Mucosa of gallbladder (tissue), 1 donor: ENCODE measurements around the gene PDGFA. TPM values are rescaled to one million over a fixed set of nuclear protein-coding genes. Genes with fewer than 3 reads are reported as not detected.

Experiments
- DNase-seq: peaks from one replicate; pipeline ENCODE4 v3.0.0-alpha.2; 2020; ENCODE audit warnings: low spot score
- total RNA-seq: library from RNA; stranded (reverse); gene quantifications from one replicate; pipeline ENCODE4 v1.2.1, GENCODE V29; 2021
- donor health status: DM: no; HTN: no; CAD: no.

Gene PDGFA
- total RNA-seq, 1 donor from 2014 or later: 51.2 TPM

DNA sequence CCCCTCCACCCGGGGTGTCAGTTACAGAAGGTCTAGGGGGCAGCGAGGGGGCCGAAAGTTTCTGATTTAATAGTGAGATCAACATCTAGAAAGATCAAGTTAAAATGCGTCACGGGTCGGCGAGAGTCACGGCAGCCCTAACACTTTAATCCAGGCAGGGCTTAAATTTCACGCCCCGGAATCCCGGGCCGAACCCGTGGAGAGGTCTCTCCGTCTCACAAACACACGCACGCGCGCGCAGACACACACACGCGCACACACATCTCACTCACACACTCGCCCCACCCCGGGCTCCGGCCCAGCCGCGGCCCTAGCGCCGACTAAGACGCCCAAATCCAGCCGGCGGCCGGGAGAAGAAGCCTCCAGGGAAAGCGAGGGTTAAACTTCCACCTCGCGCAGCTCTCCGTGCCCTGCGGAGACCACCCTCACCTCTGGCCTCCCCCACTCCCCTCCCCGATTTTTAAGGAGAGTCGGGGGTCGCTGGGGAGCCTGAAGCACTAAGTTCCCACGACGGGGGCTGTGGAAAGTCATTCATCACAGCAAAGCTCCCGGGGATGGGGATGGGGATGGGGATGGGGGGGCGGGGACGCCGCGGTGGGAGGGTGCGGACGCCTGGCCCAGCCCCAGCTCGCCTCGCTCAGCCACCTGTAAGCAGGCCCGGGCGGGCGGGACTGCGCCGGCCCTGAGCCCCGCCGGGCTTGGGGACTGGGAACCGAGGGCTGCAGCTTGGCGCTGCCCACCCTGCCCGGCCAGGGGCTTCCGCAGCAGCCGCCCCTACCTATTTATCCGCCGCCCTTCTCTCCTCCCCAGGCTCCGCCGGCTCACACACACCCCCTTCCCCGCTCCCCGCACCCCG is 1.6 kb downstream of the PDGFA start:
- peak; percentile 58 for DNase-seq

DNA sequence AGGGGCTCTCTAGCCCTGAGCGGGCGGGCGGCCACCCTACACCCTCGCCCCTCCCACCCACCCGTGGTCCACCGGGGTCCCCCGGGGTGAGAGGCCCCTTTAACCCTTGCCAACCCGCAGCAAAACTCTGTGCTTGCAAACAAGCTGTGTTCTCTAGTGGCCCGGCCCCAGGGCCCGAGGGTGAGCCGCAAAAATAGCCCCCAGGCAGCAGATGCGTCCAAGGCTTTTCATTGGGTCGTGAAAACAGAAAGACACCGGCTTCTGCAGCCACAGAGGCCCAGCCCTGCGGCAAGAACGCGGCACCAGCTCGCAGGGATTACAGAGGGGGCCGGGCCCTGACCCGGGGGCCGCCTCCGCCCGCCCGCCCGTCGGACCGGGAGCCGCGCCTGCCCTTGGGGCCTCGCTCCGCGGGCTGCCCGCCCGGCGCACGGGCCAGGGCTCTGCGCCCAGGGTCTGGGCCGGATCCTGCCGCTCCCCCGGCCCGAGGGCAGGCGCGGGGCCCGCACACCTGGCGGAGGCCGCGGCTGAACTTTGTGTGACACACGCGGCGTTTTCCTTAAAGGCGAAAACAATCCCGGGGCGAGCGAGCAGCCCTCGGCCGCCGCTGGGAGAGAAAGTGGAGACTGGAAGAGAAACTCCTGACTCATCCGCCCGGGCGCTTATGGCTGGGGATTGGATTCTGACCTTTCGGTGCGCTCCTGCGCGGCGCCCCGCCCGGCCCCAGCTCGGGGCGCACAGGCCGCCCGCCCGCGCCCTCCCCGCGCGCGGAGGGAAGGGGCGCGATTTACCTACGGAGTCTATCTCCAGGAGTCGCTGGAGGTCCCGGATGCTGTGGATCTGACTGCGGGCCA is 2.8 kb downstream of the PDGFA start:
- DNase-seq: peak; percentile 53

DNA sequence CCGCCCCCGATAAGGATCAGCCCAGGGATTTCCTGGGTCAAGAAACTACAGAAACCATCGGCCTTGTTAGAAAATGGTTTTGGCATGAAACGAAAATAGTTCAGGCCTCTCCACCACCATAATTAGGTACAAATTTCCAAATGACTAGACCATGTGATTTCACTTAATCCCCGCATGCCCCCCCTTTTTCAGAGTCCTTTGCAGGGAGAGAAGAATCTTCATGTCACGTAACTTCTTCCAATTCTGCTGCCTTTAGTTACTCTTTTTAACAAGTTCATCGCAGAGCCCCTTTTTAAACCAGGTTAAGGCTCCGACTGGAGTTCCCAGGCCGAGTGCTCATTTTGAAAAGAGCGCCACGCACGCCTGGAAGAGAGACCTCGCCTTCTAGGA is 3.4 kb downstream of the PDGFA start:
- DNase-seq: no peak

DNA sequence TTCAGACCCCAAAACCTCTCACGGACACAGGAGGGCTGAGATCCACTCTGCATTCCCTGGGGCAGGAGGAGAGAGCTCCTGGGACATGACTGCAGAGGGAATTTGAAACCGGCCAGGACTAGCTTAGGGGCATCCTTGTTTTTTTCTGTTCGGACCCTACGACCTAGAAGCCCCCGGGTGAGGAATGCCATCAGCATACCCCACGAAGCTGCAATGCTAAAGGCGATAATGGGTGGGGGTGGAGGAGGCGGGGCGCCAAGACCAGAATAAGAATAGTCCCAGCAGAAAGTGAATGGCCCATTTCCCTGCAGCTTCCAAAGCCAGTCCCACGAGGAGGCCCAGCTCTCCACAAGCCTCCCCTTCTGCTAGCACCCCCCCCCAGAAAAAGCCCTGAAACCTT is 4.0 kb downstream of the PDGFA start:
- no peak for DNase-seq

DNA sequence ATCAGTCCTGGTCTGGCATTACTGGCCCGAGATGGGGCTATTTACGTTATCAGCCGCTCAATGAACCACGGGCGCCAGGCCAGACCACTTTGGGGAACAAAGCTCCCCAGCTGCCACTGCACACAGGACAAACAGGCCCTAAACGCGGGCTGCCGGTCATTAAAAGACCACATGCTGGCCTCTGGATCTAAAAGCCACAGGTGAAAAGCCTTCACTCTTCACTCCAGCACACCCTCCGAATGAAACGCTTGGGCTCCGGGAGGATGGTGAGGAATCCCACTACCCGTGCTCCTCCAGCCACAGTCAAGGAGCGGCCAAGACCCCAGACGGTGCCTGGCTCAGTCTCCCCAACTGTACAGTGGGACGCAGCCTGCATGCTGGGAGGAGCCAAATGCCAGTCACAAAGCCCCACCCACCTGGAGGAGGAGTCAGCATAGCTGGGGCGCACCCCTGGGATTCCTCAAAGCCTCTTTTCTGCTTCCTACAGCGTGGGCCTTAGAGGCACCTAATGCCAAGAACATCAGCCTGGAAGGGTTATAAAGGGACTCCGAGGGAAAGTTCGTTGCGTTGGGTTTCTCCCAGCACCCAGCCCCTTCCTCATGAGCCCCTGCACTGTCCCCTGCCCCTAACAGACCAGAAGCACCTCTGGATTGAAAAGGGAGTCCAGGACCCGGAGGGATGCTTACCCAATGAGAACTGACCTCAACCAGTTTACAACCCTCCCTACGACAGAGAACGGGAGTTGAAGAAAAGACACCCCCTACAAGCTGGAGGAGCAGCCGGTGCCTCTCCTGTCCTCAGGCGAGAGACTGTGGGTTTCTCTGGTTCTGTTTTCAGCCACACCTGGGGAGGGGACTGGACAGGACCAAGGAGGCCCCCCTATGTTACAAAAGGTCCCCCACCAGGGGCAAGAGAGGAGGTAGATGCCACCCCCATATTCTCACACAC is 4.7 kb downstream of the PDGFA start:
- no peak for DNase-seq

DNA sequence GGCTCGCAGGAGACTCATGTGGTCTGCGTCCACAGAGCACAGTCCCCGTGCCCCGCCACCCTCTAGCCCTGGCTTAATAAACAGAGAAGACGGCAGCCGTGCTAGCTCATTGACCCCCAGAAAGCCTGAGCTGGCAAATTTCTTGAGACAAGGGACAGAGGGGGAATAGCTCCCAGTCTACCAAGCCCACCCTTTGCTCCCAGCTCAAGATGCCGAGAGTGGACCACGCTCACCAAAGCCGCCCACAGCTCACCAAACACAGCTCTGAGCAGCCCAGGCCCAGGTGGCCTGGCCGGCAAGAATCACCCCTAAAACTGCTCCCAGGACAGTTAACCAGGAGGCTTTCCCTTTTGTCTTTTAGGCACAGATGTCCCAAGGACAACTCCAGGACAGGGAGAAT is 5.4 kb downstream of the PDGFA start:
- no peak for DNase-seq

DNA sequence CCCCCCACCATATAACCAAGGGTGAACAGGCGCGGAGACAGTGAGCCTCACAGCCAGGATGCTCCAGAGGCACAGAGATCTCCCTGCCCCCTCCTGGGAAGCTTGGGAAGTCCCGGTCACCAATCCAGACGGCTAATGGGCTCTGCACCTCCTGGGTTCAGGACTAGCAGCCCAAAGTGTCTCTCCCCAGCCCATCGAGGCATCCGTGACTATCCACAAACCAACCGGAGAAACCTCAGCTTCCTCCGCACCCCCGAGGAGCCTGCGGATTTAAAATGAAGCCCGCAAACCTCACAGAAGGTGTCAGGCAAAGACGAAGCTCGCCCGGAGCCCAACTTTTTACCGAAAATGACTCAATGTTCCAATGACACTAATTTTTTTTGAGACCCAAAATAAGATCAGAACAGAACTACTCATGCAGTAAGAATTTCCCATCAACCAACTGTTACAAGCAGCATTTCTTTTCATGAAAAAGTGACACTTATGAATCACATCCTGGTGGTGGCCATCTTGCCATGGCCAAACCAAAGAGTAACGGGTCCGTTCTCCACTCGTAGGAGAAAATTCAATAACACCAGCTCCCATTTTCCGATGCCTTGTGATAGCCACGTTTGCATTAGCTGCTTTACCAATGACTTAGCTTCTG is 6.0 kb downstream of the PDGFA start:
- no peak for DNase-seq

DNA sequence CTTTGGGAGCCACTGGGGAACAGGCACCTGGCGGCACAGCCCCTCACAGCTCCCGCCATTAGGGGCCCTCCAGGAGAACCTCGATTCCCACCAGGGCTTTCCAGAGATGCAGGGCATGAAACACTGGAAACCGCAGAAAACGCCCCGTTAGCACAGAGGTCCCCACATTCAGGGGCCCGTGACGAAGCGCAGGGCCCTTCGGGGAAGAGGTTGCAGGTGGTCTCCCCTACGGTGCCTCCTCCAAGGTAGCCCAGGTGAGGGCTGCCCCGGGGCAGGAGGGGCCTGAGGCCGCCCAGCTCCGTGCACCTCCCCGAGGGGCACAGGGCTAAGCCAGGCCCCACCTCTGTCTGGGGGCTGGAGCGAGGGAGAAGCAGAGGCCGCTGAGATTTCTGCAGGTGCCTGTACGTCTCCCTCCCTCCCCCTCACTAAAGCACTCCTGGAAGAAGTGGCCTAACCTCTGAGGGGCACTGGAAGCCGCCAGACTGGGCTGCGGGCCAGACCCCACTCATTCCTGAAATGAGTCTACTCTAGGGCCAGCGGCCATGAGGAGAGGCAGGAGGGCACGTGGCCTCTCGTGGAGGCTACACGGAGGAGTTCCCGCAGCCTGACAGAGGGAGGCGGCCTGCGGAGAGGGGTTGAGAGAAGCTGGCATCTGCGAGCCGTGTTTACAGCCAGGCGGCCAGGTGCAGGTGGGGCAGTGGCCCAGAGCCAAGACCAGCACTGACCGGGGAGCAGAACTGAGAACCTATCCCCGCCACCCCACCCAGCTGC is 6.9 kb downstream of the PDGFA start:
- peak; percentile 35 for DNase-seq

DNA sequence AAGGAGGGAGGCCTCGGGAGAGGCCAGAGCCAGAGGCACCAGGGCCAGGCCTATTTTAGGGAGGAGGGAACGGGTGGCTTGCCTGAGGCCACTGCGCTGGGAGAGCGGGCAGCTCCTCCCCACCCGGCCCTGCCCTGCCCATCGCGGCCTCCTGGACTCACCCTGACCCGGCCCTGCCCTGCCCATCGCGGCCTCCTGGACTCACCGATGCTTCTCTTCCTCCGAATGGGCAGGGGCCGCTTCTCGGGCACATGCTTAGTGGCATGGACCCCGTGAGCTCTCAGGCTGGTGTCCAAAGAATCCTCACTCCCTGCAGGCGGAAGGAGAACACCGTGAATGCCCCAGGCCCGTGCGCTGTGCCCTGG is 7.5 kb downstream of the PDGFA start:
- no peak for DNase-seq

DNA sequence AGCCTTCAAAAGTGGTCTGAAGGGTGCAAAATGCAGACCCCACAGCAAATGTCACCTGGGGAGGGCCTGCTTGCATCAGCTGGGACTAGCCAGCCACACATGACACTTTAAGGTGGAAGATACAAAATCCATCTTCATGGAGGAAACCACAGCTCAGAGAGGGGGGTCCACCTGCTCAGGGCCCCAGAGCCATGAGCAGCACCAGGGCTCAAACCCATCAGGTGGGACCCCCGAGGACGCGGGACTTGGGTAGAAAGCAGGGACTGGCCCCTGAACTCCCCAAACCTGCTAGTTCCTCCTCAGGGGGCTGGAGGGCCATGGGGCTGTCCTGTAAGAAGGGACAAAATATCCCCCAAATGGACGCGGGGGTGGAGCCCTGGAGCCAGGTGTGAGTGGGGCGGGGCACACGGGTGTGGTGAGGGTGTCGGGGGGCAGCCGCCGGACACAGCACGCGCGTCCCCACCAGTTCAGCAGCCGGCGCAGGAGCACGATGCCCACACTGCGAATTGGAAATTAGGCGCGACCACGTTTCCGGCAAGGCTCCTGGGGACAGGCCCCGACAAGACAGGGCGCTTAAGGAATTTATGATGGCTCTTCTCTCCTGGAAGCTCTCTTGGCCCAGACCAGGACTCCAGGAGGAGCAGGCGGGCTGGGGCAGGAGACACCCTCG is 8.0 kb downstream of the PDGFA start:
- no peak for DNase-seq

DNA sequence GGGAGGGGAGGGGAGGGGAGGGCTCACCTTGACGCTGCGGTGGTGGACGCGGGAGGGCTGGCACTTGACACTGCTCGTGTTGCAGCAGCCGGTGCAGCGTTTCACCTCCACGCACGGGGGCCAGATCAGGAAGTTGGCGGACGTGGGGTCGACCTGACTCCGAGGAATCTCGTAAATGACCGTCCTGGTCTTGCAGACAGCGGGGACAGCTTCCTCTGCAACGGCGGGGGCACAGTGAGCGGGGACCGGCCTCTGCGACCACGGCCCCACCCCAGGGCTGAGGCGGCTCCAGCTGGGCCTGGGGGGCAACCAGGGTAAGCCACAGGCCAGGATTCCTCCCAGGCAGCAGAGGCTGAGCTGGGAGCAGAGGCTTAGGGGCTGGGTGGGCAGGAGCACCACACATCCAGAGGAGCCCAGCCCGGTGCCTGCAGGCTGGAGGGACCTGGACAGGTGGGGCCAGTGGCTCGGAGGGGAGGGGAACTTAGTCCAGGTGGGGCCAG is 8.8 kb downstream of the PDGFA start:
- DNase-seq: no peak

DNA sequence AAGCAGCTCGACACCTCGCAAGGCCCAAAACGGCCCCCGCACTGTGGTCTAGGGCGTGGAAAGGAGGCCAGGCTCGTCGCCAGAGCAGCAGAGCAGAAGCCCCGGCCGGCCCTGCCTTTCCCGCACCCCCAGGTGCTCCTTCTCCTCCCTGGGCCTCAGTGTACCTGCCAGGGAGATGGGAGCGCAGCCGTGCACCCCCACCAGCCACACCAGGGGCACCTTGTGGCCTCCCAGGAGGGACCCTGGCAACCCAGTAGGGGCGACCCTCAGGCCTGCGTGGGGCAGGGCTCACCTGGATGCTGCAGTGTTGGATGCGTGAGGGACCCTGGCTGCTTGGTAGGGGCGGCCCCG is 9.5 kb downstream of the PDGFA start:
- DNase-seq: no peak

DNA sequence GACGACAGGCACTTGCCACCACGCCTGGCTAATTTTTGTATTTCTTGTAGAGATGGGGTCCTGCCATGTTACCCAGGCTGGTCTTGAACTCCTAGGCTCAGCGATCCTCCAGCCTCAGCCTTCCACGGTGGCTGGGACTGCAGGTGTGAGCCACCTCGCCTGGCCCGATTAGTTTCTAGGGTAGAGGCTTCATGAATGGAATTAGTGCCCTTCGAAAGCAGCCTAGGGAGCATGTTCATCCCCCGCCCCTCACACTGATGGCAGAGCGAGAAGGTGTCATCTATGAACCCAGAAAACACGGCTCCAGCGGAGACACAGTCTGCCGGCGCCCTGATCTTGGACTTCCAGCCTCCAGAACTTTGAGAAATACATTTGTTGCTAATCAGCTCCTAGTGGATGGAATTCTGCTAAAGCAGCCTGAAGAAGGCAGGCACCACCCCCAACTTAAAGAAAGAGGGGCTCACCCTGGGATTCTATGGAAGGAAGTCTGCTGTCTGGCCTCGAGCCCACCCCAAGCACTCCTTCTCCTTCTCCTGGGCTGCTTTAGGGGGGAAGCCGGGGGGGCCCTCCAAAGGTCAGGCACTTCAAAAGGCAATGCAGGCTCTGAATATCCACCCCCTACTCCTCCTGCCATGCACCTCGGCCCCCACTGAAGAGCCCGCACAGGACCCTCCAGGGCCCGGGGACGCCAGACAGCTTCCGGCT is 10.1 kb downstream of the PDGFA start:
- DNase-seq: no peak

DNA sequence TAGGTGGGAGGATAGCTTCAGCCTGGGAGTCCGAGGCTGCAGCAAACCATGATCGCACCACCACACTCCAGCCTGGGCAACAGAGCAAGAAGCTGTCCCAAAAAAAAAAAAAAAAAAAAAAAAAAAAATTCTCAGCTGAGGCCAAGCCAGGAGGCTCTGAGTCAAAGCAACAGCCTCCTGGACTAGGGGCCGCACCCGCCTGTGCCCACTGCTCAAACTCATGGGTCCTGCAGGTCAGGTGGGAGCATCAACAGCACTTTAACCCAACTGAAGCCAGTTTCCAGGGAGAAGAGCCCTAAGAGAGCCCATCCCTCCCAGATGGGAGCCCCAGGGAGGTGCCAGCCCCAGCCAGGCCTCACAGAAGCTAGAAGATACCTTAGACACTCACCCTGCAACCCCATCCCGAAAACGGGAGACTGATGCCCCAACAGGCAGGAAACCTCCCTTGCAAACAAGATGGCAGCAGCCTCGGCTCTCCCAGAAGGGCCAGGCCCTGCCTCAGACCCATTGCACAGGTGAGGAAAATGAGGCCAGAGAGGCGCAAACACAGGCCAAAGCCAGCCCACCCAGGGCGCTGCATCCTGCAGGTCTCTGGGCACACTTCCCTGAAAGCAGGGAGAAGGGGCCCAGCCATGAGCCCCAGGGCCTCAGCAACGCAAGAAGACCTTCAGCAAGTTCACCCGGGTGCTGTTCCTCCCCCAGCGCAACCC is 11.0 kb downstream of the PDGFA start:
- DNase-seq: no peak

DNA sequence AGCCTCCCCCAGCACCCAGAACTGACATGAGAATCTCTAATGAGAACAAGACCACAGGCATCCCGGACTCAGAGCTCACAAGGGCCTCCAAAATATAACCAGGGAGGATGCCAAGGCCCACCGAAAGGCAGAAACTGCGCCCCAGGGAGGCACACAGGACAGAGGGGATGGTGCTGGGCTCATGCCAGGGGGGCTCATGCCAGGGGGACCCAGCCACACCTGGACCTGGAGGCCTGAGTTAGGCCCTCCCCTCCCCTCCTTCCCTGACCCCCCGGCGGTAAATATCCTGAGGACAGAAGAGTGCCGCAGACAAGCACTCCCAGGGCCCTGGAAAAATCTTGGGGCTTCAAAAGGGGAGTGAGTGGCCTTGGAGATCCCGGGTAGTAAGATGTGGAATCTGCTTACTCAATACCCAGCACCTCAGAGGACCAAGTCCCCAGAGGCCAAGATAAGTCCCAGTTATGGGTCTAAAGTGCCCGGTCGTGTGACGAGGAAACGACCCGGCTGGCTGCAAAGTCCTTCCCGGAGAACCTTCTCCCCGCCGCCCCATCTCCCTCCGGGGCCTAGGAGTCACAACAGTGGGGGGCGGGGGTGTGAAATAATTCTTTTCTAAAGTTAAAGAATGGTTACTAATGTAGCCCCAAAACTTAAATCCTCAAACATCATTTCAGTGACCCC is 11.9 kb downstream of the PDGFA start:
- no peak for DNase-seq

DNA sequence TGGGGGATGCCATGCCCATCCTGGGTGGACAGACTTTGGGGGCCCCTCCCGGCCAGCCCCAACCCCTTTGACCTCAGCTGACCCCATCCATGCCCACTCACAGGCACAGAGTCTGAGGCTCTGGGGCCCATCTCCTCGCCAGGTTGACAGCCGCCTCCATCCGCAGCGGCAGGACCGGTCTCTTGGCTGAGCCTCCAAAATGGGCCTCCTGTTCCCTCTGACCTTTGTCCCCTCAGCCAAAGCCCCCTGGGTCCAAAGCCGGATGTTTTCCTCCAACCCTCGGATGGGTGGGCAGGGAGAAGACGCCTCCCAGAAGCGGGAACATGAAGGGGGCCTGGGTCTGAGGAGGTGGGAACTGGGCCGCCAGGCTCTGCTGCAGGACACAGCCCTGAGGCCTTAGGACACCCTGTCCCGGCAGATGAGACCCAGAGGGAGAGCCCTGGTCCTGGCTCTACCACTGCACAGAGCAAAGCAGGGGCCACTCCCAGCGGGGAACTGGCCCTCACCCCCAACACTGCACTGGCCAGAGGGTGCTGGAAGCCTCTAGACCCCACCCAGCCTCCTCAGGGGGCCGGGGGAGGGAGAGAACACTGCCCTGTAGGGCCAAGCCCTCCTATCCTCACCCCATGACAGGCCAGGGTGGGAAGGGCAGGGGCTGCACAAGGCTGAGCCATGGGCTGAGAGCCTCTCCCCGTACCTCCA is 12.6 kb downstream of the PDGFA start:
- DNase-seq: no peak

DNA sequence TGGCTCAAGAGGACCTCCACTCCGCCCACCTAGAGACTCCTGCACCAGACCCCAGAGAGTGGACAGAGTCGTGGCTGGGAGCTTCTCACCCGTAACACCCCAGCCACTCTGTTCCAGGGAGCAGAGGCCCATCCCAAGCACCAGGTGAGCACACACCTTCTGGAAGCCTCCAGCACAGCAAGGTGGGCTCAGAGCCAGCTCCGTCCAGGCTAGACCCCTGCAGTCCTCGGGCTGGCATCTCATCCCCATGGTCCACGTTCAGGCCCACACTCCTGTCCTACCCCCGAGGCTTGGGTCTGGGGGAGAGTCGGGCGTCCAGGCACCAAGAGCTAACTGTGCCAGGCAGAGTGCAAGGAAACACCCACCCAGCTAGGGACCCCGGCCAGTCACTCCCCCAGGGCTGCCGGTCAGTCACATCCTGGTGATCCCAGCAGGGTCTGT is 13.2 kb downstream of the PDGFA start:
- no peak for DNase-seq
